GM12873 (cell line): Measurements from ENCODE around the gene LRRC34.

Experiments used
- TF ChIP-seq, protein P1 (sequence below): IDR thresholded peaks from 2 replicates; pipeline ENCODE4 v1.5.1; 2012; ENCODE audit warnings: low read depth, mild to moderate bottlenecking, moderate library complexity, low read length, control low read depth; ENCODE audit not compliant: insufficient read depth; ENCODE audit errors: missing control alignments

Gene LRRC34

DNA sequence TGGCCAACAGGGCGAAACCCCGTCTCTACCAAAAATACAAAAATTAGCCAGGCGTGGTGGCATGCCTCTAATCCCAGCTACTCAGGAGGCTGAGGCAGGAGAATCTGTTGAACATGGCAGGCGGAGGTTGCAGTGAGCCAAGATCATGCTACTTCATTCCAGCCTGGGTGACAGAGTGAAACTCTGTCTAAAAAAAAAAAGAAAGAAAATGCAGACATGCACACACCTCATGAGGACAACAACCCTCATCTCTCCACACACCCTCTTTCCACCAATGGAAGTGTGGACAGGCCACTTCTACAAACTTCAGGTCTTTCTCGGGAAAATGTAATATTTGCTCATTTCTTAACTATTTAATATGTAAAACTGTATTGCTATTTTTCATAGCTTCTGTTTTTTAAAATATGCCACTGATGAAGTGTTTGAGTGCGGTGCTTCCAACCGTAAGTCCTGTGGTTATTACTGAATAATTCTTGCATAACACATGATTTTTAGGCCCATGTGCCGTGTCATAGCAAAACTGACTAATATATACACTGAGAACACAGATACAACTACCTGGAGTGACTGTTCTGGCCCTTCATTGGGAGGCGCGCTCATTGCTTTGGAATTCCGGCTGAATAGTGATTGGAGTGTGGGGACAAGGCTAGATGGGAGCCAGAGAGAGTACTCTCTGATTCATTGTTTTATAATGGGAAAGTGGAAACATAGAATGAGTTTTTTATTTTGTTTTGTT, 33.9 kb upstream of the LRRC34 start:
- TF ChIP-seq, protein P1, sequence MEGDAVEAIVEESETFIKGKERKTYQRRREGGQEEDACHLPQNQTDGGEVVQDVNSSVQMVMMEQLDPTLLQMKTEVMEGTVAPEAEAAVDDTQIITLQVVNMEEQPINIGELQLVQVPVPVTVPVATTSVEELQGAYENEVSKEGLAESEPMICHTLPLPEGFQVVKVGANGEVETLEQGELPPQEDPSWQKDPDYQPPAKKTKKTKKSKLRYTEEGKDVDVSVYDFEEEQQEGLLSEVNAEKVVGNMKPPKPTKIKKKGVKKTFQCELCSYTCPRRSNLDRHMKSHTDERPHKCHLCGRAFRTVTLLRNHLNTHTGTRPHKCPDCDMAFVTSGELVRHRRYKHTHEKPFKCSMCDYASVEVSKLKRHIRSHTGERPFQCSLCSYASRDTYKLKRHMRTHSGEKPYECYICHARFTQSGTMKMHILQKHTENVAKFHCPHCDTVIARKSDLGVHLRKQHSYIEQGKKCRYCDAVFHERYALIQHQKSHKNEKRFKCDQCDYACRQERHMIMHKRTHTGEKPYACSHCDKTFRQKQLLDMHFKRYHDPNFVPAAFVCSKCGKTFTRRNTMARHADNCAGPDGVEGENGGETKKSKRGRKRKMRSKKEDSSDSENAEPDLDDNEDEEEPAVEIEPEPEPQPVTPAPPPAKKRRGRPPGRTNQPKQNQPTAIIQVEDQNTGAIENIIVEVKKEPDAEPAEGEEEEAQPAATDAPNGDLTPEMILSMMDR = no peak

DNA sequence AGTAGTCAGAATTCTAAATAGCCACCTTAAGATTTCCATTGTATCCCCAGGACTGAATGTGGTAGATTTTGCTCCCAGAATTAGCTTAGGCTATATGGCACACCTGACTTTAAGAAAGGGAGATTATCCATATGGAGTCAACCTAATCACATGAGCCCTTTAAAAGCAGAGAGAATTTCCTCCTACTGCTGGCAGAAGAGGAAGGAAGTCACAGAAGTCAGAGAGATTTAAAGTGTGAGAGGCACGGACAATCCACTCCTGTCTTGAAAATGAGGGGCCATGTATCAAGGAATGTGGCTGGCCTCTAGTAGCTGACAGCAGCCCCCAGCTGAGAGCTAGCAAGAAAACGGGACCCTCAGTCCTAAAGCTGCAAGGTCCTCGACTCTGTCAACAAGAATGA, 30.3 kb upstream of the LRRC34 start:
- TF ChIP-seq, protein P1 = no peak

DNA sequence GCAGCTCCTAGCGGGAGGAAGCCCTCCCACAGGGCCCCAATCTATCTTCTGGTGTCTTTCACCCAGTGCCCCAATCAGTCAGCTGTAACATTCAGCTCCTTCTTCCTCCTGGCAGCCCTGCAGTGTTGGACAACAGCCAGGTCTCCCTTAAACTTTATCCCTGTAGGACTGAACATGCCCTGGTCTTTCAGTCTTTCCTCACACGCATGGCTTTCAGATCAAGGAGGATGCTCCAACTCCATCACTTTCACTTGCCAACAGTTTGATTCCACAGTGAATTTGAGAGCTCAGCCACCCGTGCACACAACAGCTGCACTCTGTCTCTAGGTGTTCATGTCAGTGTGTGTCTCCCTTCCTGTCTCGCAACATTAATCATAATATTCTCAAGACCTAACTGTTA, 28.5 kb upstream of the LRRC34 start:
- TF ChIP-seq, protein P1 = no peak

DNA sequence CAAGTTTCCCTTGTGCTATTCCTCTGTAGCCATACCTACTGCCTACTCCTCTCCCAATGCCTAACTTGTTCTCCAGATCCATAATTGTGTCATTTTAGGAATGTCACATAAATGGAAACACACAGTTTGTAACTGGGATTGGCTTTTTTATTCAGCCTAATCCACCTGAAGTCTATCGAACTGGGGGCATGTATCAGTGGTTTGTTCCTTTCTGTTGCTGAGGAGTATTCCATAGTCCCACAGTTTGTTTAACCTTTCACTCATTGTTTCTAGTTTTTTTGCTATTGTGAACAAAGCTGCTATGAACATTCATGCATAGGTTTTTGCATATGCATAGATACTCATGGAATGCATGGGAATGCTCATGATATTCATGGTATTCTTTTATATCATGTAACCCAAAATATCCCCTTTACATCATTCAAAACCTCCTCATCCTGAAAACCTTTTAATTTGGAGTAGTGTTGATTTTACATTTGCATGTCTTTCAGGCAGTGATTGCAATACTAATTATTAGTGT, 25.9 kb upstream of the LRRC34 start:
- TF ChIP-seq, protein P1 = no peak

DNA sequence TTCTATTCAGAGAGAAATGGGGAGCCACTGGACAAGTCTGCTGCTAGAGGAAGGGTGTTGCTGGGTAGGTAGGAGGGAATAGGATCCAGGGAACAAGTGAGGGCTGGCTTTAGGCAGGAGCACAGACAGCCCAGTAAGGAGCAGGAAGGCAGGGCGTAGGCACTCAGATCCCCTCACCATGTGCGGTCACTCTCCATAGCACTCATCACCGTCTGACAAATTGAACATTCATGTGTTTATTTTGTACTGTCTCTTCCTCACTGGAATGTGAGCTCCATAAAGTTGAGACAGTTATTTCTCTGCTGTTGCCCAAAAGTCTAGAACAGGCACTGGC, 24.2 kb upstream of the LRRC34 start:
- TF ChIP-seq, protein P1 = no peak

DNA sequence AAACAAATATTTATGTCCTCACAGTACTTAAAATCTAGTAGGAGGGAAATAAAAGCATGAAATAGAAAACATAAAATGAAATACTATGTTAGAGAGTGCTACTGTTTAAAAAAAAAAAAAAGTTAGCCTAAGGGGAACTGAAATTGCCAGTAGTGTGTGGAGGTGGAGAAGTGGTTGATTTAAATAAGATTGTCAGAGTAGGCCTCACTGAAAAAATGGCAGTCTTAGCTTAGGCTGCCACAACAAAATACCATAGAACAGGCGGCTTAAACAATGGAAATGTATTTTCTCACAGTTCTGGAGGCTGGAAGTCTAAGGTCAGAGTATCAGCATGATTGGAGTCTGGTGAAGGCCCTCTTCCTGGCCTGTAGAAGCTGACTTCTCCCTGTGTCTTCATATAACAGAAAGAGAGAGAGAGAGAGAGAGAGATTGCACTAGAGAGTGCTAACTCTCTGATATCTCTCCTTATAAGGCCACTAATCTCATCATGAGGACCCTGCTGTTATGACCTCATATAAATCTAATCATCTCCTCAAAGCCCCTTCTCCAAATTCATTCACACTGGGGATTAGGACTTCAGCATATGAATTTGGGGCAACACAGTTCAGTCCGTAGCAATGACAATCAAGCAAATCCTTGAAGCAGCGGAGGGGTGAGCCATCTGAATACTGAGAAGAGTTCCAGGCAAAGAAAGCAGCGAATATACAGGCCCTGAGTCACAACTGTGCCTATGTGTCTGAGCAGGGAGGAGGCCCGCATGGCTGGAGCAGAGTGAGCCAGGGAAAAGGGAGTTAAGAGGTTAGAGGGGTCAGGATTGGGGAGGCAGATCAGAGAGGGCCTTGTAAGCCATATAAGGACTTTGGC, 23.6 kb upstream of the LRRC34 start:
- TF ChIP-seq, protein P1 = no peak

DNA sequence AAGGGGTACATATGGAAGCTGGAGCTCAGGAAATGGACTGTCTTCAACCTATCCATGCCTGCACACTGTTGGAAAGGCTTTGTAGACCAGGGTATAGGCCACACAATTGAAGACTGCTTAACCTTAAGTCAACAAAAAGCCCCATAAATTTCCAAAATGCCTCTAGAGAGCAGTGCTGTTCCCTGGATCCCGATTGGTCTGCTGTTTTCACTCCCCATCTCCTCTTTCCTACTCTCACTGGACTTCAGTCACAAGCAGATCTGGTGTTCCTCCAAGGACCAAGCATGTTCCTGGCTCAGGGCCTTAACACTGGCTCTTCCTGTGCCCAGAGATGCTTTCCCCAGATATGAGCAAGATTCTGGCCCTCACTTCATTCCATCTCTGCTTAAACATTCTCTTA, 22.8 kb upstream of the LRRC34 start:
- TF ChIP-seq, protein P1 = no peak
